Measurements from ENCODE around the gene CAPG.
"Not testable (repeated sequence)": the region's sequence is repeated elsewhere in the genome, so short reads cannot be mapped to it uniquely, and the experiment has no call there.

CAPG gene

DNA sequence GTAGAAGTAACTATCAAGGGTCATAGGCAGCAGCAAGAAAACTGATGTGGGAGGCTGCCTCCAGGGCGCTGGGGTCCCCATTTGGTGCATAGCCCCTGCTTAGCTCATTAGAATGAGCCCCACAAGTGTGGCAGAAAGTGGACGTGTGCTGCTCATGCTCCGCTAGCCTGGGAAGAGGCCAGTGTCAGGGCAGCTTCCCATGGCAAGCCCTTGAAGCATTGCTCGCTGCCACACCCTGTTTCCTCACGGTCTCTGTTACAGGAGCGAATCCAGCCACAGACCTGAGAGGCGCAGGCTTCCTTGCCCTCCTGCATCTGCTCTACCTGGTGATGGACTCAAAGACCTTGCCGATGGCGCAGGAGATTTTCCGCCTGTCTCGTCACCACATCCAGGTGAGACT is 33.1 kb downstream of the CAPG start:
- no peak overlapping the region for H3K4me3 ChIP-seq (ENCODE audit: low read length)

DNA sequence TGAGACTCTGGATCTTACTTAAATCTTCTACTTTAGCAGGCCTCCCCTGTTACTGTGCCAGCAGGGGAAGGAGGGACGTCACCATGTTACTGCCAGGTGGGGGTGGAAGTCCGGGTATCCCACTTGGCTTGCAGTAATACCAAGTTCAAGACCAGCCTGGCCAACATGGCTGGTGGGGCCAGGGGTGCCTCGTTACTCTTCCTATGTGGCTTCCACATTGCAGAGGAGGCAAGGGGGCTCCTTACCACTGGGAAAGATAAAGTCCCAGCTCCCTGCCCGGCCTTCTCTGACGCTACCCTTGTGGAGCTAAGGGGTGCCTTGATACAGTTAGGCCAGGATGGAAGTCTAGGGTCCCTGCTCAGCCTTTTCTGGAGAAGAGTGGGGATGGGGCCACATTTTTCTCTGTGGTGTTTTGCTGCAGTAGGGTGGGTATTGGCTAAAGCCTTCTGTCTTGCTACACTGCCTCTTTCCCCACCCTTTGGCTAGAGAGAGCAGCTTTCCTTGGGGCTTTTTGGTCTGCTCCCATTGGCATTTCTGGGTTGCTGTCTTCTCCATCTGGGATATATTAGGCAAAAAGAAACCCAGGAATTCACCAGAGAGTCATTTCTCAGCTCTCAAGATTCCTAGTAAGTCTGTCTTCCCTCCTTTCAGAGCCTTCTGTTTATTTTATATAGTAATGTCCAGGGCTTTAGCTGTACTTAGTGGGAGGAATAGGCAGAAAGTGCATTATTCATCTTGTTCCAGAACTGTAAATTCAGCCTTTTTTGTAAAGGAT is 33.7 kb downstream of the CAPG start:
- no peak for DNase-seq (ENCODE audit: low read depth, low spot score)
- no peak overlapping the region for H3K4me3 ChIP-seq (ENCODE audit: low read length)

More for the DNA sequence above, 33.1 kb downstream of the CAPG start:
- DNase-seq (ENCODE audit: low read depth, low spot score): no peak

GRCh38 chr2:85371045-85371444 is 39.1 kb downstream of the CAPG start:
- no peak for DNase-seq (ENCODE audit: low read depth, low spot score)

GRCh38 chr2:85369500-85369899 is 40.7 kb downstream of the CAPG start:
- DNase-seq (ENCODE audit: low read depth, low spot score): no peak
- no peak overlapping the region for H3K4me3 ChIP-seq (ENCODE audit: low read length)

More at GRCh38 chr2:85371045-85371444, 39.1 kb downstream of the CAPG start:
- H3K4me3 ChIP-seq (ENCODE audit: low read length): no peak overlapping the region

DNA sequence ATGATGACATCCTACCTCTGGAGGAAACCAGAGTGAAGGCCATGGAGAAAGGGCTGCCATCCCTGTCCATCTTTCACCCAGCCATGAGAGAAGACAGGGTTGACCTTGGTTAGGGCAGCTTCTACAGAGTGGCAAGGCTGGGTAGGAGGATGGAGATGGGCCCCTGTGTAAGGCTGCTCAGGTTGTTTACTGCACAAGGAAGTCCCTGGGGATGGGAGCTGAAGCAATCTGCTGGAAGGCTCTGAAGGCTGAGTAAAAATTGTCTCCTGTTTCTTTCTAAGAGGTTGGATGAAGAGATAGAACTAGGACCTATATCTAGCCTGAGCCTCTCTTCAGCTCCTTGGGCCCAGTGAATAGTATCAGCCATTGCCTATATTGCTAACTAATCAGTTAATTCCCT is 41.2 kb downstream of the CAPG start:
- no peak overlapping the region for H3K4me3 ChIP-seq (ENCODE audit: low read length)
- no peak for DNase-seq (ENCODE audit: low read depth, low spot score)

DNA sequence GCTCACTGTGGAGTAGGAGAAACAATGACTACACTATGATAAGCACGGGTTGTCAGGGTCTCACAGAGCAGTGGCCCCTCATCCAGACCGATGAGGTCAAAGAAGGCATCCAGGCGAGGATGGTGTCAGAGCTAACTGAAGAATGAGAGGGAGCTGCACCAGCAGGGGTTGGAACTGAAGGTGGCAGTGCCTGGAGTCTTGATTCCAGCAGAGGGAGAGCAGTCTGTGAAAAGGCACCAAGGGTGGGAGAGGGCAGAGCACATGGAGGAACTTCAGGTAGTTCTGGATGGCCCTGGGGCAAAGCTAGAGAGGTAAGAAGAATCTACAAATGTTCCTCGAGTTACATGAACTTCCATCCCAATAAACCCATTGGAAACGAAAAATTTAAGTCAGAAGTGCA is 43.0 kb downstream of the CAPG start:
- no peak for DNase-seq (ENCODE audit: low read depth, low spot score)
- no peak overlapping the region for H3K4me3 ChIP-seq (ENCODE audit: low read length)

DNA sequence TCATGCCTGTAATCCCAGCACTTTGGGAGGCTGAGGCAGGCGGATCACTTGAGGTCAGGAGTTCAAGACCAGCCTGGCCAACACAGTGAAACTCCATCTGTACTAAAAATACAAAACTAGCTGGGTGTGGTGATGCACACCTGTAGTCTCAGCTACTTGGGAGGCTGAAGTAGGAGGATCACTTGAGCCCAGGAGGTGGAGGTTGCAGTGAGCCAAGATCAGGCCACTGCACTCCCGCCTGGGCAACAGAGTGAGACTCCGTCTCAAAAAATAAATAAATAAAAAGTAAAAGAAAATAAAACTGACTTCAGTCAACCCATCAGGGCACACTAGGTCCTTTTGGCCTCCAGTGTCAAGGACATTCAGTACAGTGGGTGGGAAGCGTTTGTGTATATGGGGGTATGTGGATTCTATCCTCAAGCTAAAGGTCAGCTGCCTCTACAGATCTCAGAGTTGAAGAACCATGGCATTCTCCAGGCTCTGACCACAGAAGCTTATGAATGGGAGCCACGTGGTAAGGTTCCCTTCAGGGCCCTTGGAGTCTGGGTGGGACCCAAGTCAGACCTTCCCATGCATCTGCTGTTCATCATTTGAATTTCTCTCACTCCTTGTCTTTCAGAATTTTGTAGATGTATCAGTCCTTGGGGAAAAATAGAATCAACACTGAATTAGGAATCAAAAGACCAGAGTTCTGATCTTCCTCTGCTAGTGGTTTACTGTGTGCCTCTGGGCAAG is 47.3 kb downstream of the CAPG start:
- DNase-seq (ENCODE audit: low read depth, low spot score); H3K4me3 ChIP-seq (ENCODE audit: low read length): not testable (repeated sequence)

DNA sequence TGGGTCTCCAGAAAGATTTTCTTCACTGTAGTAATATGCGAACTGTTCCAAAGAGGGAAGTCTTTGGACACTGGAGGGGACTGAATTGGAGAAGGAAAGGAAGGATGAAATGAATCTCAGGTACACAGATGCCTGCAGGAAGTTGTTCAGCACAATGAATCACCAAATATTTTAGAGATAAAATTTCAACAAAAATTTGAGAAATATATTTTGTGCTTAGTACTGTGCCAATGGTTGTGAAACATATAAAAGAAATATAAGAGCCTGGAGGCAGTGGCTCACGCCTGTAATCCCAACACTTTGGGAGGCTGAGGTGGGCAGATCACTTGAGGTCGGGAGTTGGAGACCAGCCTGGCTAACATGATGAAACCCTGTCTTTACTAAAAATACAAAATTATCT is 52.4 kb downstream of the CAPG start:
- H3K4me3 ChIP-seq (ENCODE audit: low read length): no peak overlapping the region
- no peak for DNase-seq (ENCODE audit: low read depth, low spot score)

DNA sequence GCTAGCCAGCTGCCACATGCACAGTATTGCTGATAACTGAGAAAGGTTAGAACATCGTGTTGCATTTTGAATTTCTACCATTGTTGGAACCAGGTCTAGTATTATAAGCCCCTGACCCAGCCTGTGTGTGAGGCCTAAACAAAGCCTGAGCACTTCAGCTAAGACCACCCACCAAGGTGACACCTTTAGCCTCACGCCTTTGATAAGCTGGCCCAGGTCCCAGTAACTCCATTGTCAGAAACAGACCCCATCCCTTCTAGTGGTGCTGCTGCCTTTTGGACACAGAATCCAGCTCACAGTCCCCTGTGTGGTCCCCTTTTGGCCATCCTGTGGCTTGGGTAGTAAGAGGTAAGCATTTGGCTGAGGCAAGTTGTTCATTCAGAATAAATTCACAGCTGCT is 54.0 kb downstream of the CAPG start:
- H3K4me3 ChIP-seq (ENCODE audit: low read length): no peak overlapping the region
- DNase-seq (ENCODE audit: low read depth, low spot score): no peak

DNA sequence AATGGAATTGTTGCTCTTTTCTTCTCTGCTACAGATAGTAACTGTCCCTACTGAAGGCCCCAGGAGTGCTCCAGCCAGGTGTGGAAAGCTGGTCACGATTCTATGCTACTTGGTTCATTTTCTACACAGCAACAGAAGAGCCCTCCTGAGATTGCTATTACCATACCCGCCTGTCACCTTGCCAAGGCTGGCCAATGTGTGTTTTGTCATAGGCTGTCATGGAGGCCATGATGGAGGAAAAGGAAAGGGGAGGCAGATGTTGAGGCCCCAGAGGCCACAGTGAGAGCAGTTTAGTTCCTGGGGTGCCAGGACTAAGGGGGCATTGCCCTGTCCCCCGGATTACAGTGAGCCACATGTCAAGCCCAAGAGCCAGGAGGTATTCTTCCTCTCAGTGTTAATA is 54.6 kb downstream of the CAPG start:
- H3K4me3 ChIP-seq (ENCODE audit: low read length): peak overlapping the region; percentile 82
- no peak for DNase-seq (ENCODE audit: low read depth, low spot score)

DNA sequence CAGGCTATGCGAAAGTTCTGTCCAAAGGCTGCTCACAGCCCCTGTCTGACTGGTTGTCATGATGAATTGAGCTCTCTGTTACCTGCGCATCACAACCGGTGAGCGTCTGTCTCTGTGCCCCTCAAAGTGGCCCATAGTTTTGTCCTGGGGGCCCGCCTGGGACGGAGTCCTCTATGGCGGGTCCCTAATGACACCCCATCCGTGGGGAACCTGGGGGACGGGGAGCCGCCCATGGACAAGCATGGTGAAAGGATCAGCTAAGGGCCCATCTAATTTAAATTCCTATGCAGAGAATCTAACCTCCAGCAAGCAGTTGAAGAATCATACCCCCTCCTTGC is 55.1 kb downstream of the CAPG start:
- DNase-seq (ENCODE audit: low read depth, low spot score): no peak
- peak overlapping the region; percentile 82 for H3K4me3 ChIP-seq (ENCODE audit: low read length)

DNA sequence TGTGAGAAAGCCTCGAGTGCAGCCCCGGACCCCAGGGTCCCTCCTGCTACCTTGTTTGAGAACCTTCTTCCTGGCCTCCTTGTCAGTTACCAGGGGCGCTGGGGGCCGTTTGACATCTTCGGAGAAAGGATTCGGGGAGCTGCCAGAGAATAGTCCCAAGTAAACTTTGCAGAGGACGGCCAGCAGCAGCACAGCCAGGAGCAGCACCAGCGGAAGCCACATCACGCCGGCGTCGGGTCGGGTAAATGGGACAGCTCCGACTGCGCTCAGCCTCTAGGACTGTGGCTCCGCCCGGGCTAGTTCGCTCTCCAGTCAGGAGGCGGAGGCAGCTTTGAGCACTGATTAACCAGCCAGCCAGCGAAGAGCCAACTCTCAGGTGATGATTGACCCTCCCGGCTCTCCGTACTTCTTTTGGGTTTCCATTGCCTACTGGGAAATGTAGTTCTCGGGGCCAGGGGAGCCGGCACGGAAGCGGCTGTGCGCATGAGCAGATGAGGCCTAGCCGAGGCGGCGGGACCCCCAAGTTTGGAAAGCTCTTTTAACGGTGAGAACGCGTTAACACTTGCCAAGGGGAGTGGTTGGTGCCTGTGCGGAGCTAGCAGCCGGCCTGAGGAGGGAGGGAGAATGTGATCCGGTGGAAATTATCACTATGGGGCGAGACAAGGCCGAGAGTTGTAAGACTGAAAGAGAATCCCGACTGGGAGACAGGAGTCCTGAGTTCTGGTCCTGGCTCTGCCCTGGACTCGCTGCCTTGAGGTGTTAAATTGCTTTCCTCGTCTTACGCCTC is 55.7 kb downstream of the CAPG start, which contains the start of the genes ELMOD3 and RETSAT:
ELMOD3 (plus strand) TSS at position 484 of the 787 bp plus-strand sequence. CDS start 2,430 bp downstream, outside the sequence.
RETSAT (minus strand) TSS at position 243 of the 787 bp plus-strand sequence; CDS start at position 222, 21 bp downstream.
- DNase-seq (ENCODE audit: low read depth, low spot score): peak; percentile 99
- H3K4me3 ChIP-seq (ENCODE audit: low read length): peak within 1 kb of the TSS; percentile 82

- H3K4me3 ChIP-seq (ENCODE audit: low read length): peak overlapping the region; percentile 82
- DNase-seq (ENCODE audit: low read depth, low spot score): no peak
Observed at GRCh38 chr2:85353876-85354285, 56.3 kb downstream of the CAPG start.

GRCh38 chr2:85347599-85347998 is 62.6 kb downstream of the CAPG start:
- no peak for DNase-seq (ENCODE audit: low read depth, low spot score)
- no peak overlapping the region for H3K4me3 ChIP-seq (ENCODE audit: low read length)
